ENCODE data around the gene NLGN4Y. TPM values are rescaled to one million over a fixed set of nuclear protein-coding genes. Genes with fewer than 3 reads are reported as not detected.

Gene NLGN4Y
- total RNA-seq, 6 experiments from 2014 or later = 6.9 TPM; not detected in 5

- H3K27me3 ChIP-seq = no peaks in the 10 kb centered on the region
- H3K4me3 ChIP-seq = no peak overlapping the region
- no peak overlapping the region for H3K27ac ChIP-seq
- no peak for DNase-seq
- TF ChIP-seq POLR2A (IDR thresholded peaks at IDR 0.05) = no peak
- TF ChIP-seq, protein P1, sequence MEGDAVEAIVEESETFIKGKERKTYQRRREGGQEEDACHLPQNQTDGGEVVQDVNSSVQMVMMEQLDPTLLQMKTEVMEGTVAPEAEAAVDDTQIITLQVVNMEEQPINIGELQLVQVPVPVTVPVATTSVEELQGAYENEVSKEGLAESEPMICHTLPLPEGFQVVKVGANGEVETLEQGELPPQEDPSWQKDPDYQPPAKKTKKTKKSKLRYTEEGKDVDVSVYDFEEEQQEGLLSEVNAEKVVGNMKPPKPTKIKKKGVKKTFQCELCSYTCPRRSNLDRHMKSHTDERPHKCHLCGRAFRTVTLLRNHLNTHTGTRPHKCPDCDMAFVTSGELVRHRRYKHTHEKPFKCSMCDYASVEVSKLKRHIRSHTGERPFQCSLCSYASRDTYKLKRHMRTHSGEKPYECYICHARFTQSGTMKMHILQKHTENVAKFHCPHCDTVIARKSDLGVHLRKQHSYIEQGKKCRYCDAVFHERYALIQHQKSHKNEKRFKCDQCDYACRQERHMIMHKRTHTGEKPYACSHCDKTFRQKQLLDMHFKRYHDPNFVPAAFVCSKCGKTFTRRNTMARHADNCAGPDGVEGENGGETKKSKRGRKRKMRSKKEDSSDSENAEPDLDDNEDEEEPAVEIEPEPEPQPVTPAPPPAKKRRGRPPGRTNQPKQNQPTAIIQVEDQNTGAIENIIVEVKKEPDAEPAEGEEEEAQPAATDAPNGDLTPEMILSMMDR (IDR thresholded peaks at IDR 0.05) = no peak
- H3K4me1 ChIP-seq = no peaks in the 10 kb centered on the region
- H3K36me3 ChIP-seq = no peaks in the 10 kb centered on the region
- no peak for ATAC-seq
- no CpG with 5 or more reads among the region's 4 CpGs for WGBS (ENCODE audit: insufficient coverage, low coverage, low lambda C conversion rate, missing lambda C conversion rate)
- intact Hi-C loops (cut with DNase I) = no loop called here
- no peaks in the 10 kb centered on the region for H3K9me3 ChIP-seq
Measured at GRCh38 chrY:14793104-14793503, 268.8 kb downstream of the NLGN4Y start.

GRCh38 chrY:14793674-14794073 lies 269.3 kb downstream of the NLGN4Y start:
- Histone ChIP-seq H3K27ac (no peak overlapping the region), H3K4me1 (no peaks in the 10 kb centered on the region), H3K4me3 (no peak overlapping the region), H3K36me3 (no peaks in the 10 kb centered on the region), H3K9me3 (no peaks in the 10 kb centered on the region), H3K27me3 (no peaks in the 10 kb centered on the region)
- intact Hi-C loops (cut with DNase I) = no loop called here
- no peak for ATAC-seq
- WGBS (ENCODE audit: insufficient coverage, low coverage, low lambda C conversion rate, missing lambda C conversion rate) = no CpG with 5 or more reads among the region's 11 CpGs
- TF ChIP-seq POLR2A (IDR thresholded peaks at IDR 0.05) = no peak
- TF ChIP-seq, protein P1 (IDR thresholded peaks at IDR 0.05) = no peak
- DNase-seq = no peak

DNA sequence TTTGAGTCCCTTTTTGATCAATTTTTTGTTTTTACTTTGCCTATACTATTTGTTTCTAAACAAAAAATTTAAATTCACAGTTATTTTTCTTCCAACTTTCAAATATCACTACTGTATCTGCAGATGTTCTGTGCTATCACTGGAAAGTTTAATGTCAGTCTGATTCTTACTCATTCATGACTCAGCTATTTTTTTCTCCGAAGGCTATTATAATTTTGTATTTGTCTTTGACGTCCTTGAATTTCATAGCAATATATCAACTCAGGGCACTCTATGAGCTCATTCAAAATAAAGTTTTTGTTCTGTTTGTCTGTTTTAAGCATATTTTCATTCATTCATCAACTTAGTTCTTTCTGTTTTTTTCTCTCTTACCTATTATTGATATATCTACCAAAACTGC lies 273.7 kb downstream of the NLGN4Y start:
- no peak for TF ChIP-seq POLR2A (IDR thresholded peaks at IDR 0.05)
- Histone ChIP-seq H3K4me1 (no peaks in the 10 kb centered on the region), H3K27ac (no peak overlapping the region), H3K27me3 (no peaks in the 10 kb centered on the region), H3K9me3 (no peaks in the 10 kb centered on the region), H3K36me3 (no peaks in the 10 kb centered on the region), H3K4me3 (no peak overlapping the region)
- WGBS (ENCODE audit: insufficient coverage, low coverage, low lambda C conversion rate, missing lambda C conversion rate) = no CpG with 5 or more reads among the region's 2 CpGs
- intact Hi-C loops (cut with DNase I) = no loop called here
- no peak for DNase-seq
- no peak for ATAC-seq

GRCh38 chrY:14801096-14801495 lies 276.8 kb downstream of the NLGN4Y start:
- Histone ChIP-seq H3K4me3 (no peak overlapping the region), H3K9me3 (no peaks in the 10 kb centered on the region), H3K4me1 (no peaks in the 10 kb centered on the region), H3K27ac (no peak overlapping the region), H3K36me3 (no peaks in the 10 kb centered on the region), H3K27me3 (no peaks in the 10 kb centered on the region)
- intact Hi-C loops (cut with DNase I) = no loop called here
- TF ChIP-seq POLR2A (IDR thresholded peaks at IDR 0.05) = no peak
- TF ChIP-seq, protein P1 (IDR thresholded peaks at IDR 0.05) = no peak
- WGBS (ENCODE audit: insufficient coverage, low coverage, low lambda C conversion rate, missing lambda C conversion rate) = no CpG with 5 or more reads among the region's 2 CpGs
- DNase-seq = no peak
- no peak for ATAC-seq

DNA sequence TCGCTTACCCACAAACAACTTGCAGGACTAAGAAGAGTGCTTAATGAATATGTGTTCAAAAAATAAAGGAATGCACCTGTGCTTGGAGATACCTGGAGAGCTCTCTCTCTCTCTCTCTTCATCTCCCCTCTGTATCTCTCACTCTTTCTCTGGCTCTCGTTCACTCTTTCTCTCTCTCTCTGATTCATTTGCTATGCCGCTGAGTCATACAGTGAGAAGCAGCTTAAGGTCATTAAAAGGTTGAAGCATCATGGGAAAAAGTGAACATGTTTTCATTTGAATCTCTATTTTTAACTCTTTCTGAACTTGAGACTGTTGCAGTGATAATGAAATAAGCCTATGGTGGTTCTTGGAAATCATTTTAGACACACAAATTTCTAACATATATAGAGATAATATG lies 277.8 kb downstream of the NLGN4Y start:
- H3K36me3 ChIP-seq = no peaks in the 10 kb centered on the region
- H3K4me1 ChIP-seq = no peaks in the 10 kb centered on the region
- DNase-seq (no peak), ATAC-seq (no peak)
- no peak overlapping the region for H3K4me3 ChIP-seq
- no peak overlapping the region for H3K27ac ChIP-seq
- TF ChIP-seq, protein P1 (IDR thresholded peaks at IDR 0.05) = no peak
- TF ChIP-seq POLR2A (IDR thresholded peaks at IDR 0.05) = no peak
- H3K9me3 ChIP-seq = no peaks in the 10 kb centered on the region
- no peaks in the 10 kb centered on the region for H3K27me3 ChIP-seq
- intact Hi-C loops (cut with DNase I) = no loop called here
- no CpG with 5 or more reads among the region's 3 CpGs for WGBS (ENCODE audit: insufficient coverage, low coverage, low lambda C conversion rate, missing lambda C conversion rate)
